Small intestine (tissue), 7 donors: ENCODE results near the gene EIPR1. TPM values are rescaled to one million over a fixed set of nuclear protein-coding genes. Genes with fewer than 3 reads are reported as not detected.

Experiments used
- DNase-seq, 2 donors: peaks; one replicate each; pipeline versions ENCODE4 v3.0.0 to v3.0.0-alpha.2; 2013
- FAIRE-seq: peaks from 2 replicates; lab custom pipeline; 2012; peaks lifted over from hg19 to GRCh38; lab: Jason Lieb, UNC
- H3K27ac ChIP-seq, 3 donors: one replicate each; pipeline ENCODE4 v1.5.1; 2013; ENCODE audit warnings: low read length in 2 of 3, mild to moderate bottlenecking in 2 of 3, control low read depth in 1 of 3, inconsistent platforms in 1 of 3, low read depth in 1 of 3, moderate library complexity in 1 of 3
- H3K27me3 ChIP-seq, 3 donors: one replicate each; pipeline ENCODE4 v1.6.1; 2013; ENCODE audit warnings: low read length in 3 of 3, inconsistent platforms in 1 of 3; ENCODE audit not compliant: control insufficient read depth in 3 of 3, insufficient read depth in 3 of 3
- H3K36me3 ChIP-seq, 3 donors: one replicate each; pipeline ENCODE4 v1.6.1; 2013; ENCODE audit warnings: low read length in 3 of 3, inconsistent platforms in 1 of 3, low read depth in 1 of 3, mild to moderate bottlenecking in 1 of 3, moderate library complexity in 1 of 3; ENCODE audit not compliant: control insufficient read depth in 3 of 3, insufficient read depth in 2 of 3
- H3K4me1 ChIP-seq, 3 donors: one replicate each; pipeline ENCODE4 v1.6.1; 2013; ENCODE audit warnings: low read length in 2 of 3, inconsistent platforms in 1 of 3, low read depth in 1 of 3, mild to moderate bottlenecking in 1 of 3, moderate library complexity in 1 of 3; ENCODE audit not compliant: control insufficient read depth in 3 of 3, insufficient read depth in 2 of 3
- H3K4me3 ChIP-seq, 3 donors: one replicate each; pipeline ENCODE4 v1.5.1; 2013; ENCODE audit warnings: low read length in 3 of 3, control low read depth in 1 of 3, inconsistent platforms in 1 of 3, low read depth in 1 of 3, mild to moderate bottlenecking in 1 of 3, moderate library complexity in 1 of 3
- H3K9me3 ChIP-seq, 2 donors: one replicate each; pipeline ENCODE4 v1.6.1; 2013; ENCODE audit warnings: low read depth in 1 of 2, low read length in 1 of 2; ENCODE audit not compliant: control insufficient read depth in 2 of 2, insufficient read depth in 1 of 2
- WGBS, 3 donors: extraction: QIAGEN DNeasy Blood & Tissue Kit; methylation state at CpG; one replicate each; pipeline ENCODE4 v1.1.7; 2013; 5-methylcytosine and 5-hydroxymethylcytosine counted together
- polyA plus RNA-seq, 4 donors: library from polyadenylated mRNA; stranded (reverse) in 3 of 4; unstranded in 1 of 4; fragments of 200-250 nt in 3 of 4; fragments of 120-200 nt in 1 of 4; gene quantifications; one replicate each; pipeline versions ENCODE4 v1.2.1 to v1.2.3, GENCODE V29; 2013
- donor health status: healthy with polysubstance abuse.
- donor health status: control.
- donor health status: control.
- donor health status: Bipolar disorder and iron deficiency.
- donor health status: healthy.

The EIPR1 gene
- polyA plus RNA-seq, 4 donors = 16.8 to 28.5 (median 19.5) TPM

GRCh38 chr2:3179626-3180025 is 198.0 kb downstream of the EIPR1 start:
- 95 to 98% (median 96%) methylated on average over 11 of the region's 11 CpGs for WGBS, 3 donors
- Histone ChIP-seq H3K27ac (no peak overlapping the region), H3K9me3 (peaks cover 0 to 17% of the 10 kb centered on the region in 2 donors), H3K4me3 (no peak overlapping the region), H3K27me3 (no peaks in the 10 kb centered on the region), H3K36me3 (peaks cover 0 to 57% (median 0%) of the 10 kb centered on the region in 3 donors), H3K4me1 (no peaks in the 10 kb centered on the region)
- FAIRE-seq = no peak
- no peak for DNase-seq

GRCh38 chr2:3179208-3179607 is 198.4 kb downstream of the EIPR1 start:
- Histone ChIP-seq H3K27ac (no peak overlapping the region), H3K9me3 (peaks cover 0 to 17% of the 10 kb centered on the region in 2 donors), H3K36me3 (peaks cover 0 to 59% (median 0%) of the 10 kb centered on the region in 3 donors), H3K4me1 (no peaks in the 10 kb centered on the region), H3K4me3 (no peak overlapping the region), H3K27me3 (no peaks in the 10 kb centered on the region)
- 89 to 94% (median 91%) methylated on average over 17 of the region's 17 CpGs for WGBS, 3 donors
- FAIRE-seq (no peak), DNase-seq (no peak)

- 94 to 100% (median 98%) methylated on average over 7 of the region's 7 CpGs for WGBS, 3 donors
- H3K9me3 ChIP-seq = peaks cover 0 to 17% of the 10 kb centered on the region in 2 donors
- H3K27me3 ChIP-seq = no peaks in the 10 kb centered on the region
- no peak overlapping the region for H3K27ac ChIP-seq
- DNase-seq (no peak), FAIRE-seq (no peak)
- no peak overlapping the region for H3K4me3 ChIP-seq
- H3K4me1 ChIP-seq = no peaks in the 10 kb centered on the region
- H3K36me3 ChIP-seq = peaks cover 0 to 56% (median 0%) of the 10 kb centered on the region in 3 donors
Observed at GRCh38 chr2:3178578-3179031, 199.0 kb downstream of the EIPR1 start.

- WGBS, 3 donors = 94 to 95% (median 94%) methylated on average over 10 of the region's 10 CpGs
- no peak overlapping the region for H3K4me3 ChIP-seq
- H3K27ac ChIP-seq = no peak overlapping the region
- no peaks in the 10 kb centered on the region for H3K27me3 ChIP-seq
- H3K9me3 ChIP-seq = peaks cover 0 to 17% of the 10 kb centered on the region in 2 donors
- FAIRE-seq (no peak), DNase-seq (no peak)
- H3K4me1 ChIP-seq = no peaks in the 10 kb centered on the region
- H3K36me3 ChIP-seq = peaks cover 0 to 56% (median 0%) of the 10 kb centered on the region in 3 donors
Observed at GRCh38 chr2:3177891-3178577, 199.6 kb downstream of the EIPR1 start.

GRCh38 chr2:3176869-3177255 is 200.8 kb downstream of the EIPR1 start:
- Histone ChIP-seq H3K9me3 (peaks cover 0 to 17% of the 10 kb centered on the region in 2 donors), H3K36me3 (peaks cover 0 to 66% (median 0%) of the 10 kb centered on the region in 3 donors), H3K27ac (no peak overlapping the region), H3K27me3 (no peaks in the 10 kb centered on the region), H3K4me3 (no peak overlapping the region), H3K4me1 (no peaks in the 10 kb centered on the region)
- no peak for FAIRE-seq
- no peak for DNase-seq
- 95 to 98% (median 98%) methylated on average over 25 of the region's 25 CpGs for WGBS, 3 donors

- peaks cover 0 to 67% (median 0%) of the 10 kb centered on the region in 3 donors for H3K36me3 ChIP-seq
- no peaks in the 10 kb centered on the region for H3K4me1 ChIP-seq
- no peak overlapping the region for H3K4me3 ChIP-seq
- DNase-seq (no peak), FAIRE-seq (no peak)
- no peak overlapping the region for H3K27ac ChIP-seq
- WGBS, 3 donors = 93 to 97% (median 95%) methylated on average over 23 of the region's 23 CpGs
- H3K27me3 ChIP-seq = no peaks in the 10 kb centered on the region
- peaks cover 0 to 11% of the 10 kb centered on the region in 2 donors for H3K9me3 ChIP-seq
Observed at GRCh38 chr2:3176071-3176868, 201.3 kb downstream of the EIPR1 start.

- H3K4me3 ChIP-seq = no peak overlapping the region
- no peaks in the 10 kb centered on the region for H3K4me1 ChIP-seq
- H3K27ac ChIP-seq = no peak overlapping the region
- 95 to 98% (median 96%) methylated on average over 5 of the region's 5 CpGs for WGBS, 3 donors
- H3K36me3 ChIP-seq = peaks cover 0 to 70% (median 0%) of the 10 kb centered on the region in 3 donors
- H3K9me3 ChIP-seq = peaks cover 0 to 4% of the 10 kb centered on the region in 2 donors
- H3K27me3 ChIP-seq = no peaks in the 10 kb centered on the region
- no peak for DNase-seq
- no peak for FAIRE-seq
Observed at GRCh38 chr2:3175568-3175955, 202.1 kb downstream of the EIPR1 start.

- no peak for FAIRE-seq
- no peak for DNase-seq
Observed at GRCh38 chr2:3174626-3175567, 202.7 kb downstream of the EIPR1 start.

More at GRCh38 chr2:3174626-3175567, 202.7 kb downstream of the EIPR1 start:
- Histone ChIP-seq H3K36me3 (peaks cover 0 to 68% (median 0%) of the 10 kb centered on the region in 3 donors), H3K9me3 (no peaks in the 10 kb centered on the region), H3K4me1 (no peaks in the 10 kb centered on the region), H3K27me3 (no peaks in the 10 kb centered on the region), H3K4me3 (no peak overlapping the region), H3K27ac (no peak overlapping the region)
- 90 to 94% (median 93%) methylated on average over 26 of the region's 26 CpGs for WGBS, 3 donors
